Caco-2 (cell line): ENCODE data around the gene TERB1. TPM values are rescaled to one million over a fixed set of nuclear protein-coding genes. Genes with fewer than 3 reads are reported as not detected.

Experiments used
- BruUV-seq: library from RNA; stranded (reverse); fragments of 400-500 nt; replicated peaks from 2 replicates; lab custom pipeline; 2021; lab: Mats Ljungman, UMichigan
- CTCF ChIA-PET: fragments of 300-600 bp; sonication (Branson Sonifier 250); formaldehyde crosslinking; loops from one replicate; lab custom pipeline; 2022; ENCODE audit warnings: antibody characterized with exemption; lab: Charles Lee
- POLR2A ChIA-PET: fragments of 300-600 bp; sonication (Branson Sonifier 250); formaldehyde crosslinking; loops from one replicate; lab custom pipeline; 2022; ENCODE audit warnings: antibody characterized with exemption; lab: Charles Lee
- DNase-seq, 2 experiments: peaks; one replicate each; pipeline versions ENCODE4 v3.0.0 to v3.0.0-alpha.2; 2020 to 2022
- H3K27me3 ChIP-seq: replicated peaks from 2 replicates; pipeline ENCODE4 v1.6.0; 2011; ENCODE audit warnings: low read length; ENCODE audit not compliant: control insufficient read depth, insufficient read depth
- H3K36me3 ChIP-seq: 2 replicates; pipeline ENCODE4 v1.5.1; 2011; ENCODE audit warnings: low read length; ENCODE audit not compliant: control insufficient read depth, insufficient read depth
- H3K4me1 ChIP-seq: fragments of 250-450 bp; sonication (Bioruptor Pico); 2 replicates; pipeline ENCODE4 v1.5.1; 2020; ENCODE audit warnings: mild to moderate bottlenecking
- H3K4me3 ChIP-seq: 2 replicates; pipeline ENCODE4 v1.5.1; 2011; ENCODE audit warnings: low read depth, mild to moderate bottlenecking, control low read depth, low read length
- H3K9me3 ChIP-seq: fragments of 250-450 bp; sonication (Bioruptor Pico); 2 replicates; pipeline ENCODE4 v1.5.1; 2020; ENCODE audit warnings: mild to moderate bottlenecking, moderate library complexity
- H3K27ac Mint-ChIP-seq: one replicate; pipeline ENCODE4 v1.8.0; 2022; ENCODE audit warnings: mixed read lengths; ENCODE audit not compliant: unreplicated experiment
- H3K27me3 Mint-ChIP-seq: one replicate; pipeline ENCODE4 v1.8.0; 2022; ENCODE audit warnings: mixed read lengths; ENCODE audit not compliant: insufficient read depth, unreplicated experiment
- H3K36me3 Mint-ChIP-seq: one replicate; pipeline ENCODE4 v1.8.0; 2022; ENCODE audit warnings: mild to moderate bottlenecking, mixed read lengths; ENCODE audit not compliant: insufficient read depth, unreplicated experiment
- H3K4me1 Mint-ChIP-seq: one replicate; pipeline ENCODE4 v1.8.0; 2022; ENCODE audit warnings: low read depth, mixed read lengths; ENCODE audit not compliant: unreplicated experiment
- H3K4me3 Mint-ChIP-seq: one replicate; pipeline ENCODE4 v1.8.0; 2022; ENCODE audit warnings: mild to moderate bottlenecking, moderate library complexity, mixed read lengths; ENCODE audit not compliant: unreplicated experiment
- H3K9me3 Mint-ChIP-seq: one replicate; pipeline ENCODE4 v1.8.0; 2022; ENCODE audit warnings: mixed read lengths; ENCODE audit not compliant: unreplicated experiment
- CTCF ChIP-seq, 2 experiments: fragments of 200-600 bp in 1 of 2; IDR thresholded peaks; 1 replicate in 1 of 2; 2 replicates in 1 of 2; pipeline versions ENCODE4 v1.5.1 to v1.8.0; 2011 to 2022; ENCODE audit warnings: antibody characterized with exemption in 1 of 2, control low read depth in 1 of 2, inconsistent platforms in 1 of 2, low read depth in 1 of 2, low read length in 1 of 2, mild to moderate bottlenecking in 1 of 2, moderate library complexity in 1 of 2; ENCODE audit not compliant: insufficient read depth in 1 of 2, severe bottlenecking in 1 of 2, unreplicated experiment in 1 of 2
- intact Hi-C: fragments of 100-400 bp; cut with micrococcal nuclease; formaldehyde crosslinking; loops from one replicate; pipeline ENCODE4 v1.10.0; 2022; ENCODE audit not compliant: unreplicated experiment
- total RNA-seq: library from RNA; stranded (reverse); gene quantifications from 2 replicates; pipeline ENCODE4 v1.2.3, GENCODE V29; 2022

TERB1 gene
- total RNA-seq, 1 experiment from 2014 or later: not detected

GRCh38 chr16:66731101-66731500 is 70.3 kb downstream of the TERB1 start:
- no peaks in the 10 kb centered on the region for H3K4me1 ChIP-seq
- Mint-ChIP-seq H3K4me1 (peaks cover 6% of the 10 kb centered on the region), H3K27ac (no peak overlapping the region), H3K4me3 (no peak overlapping the region), H3K27me3 (no peaks in the 10 kb centered on the region), H3K9me3 (no peaks in the 10 kb centered on the region), H3K36me3 (peaks cover 89% of the 10 kb centered on the region)
- H3K27me3 ChIP-seq: no peaks in the 10 kb centered on the region
- POLR2A ChIA-PET: no interaction called here
- TF ChIP-seq CTCF (IDR thresholded peaks at IDR 0.05; ENCODE audit: insufficient read depth in 1 of 2, low read depth in 1 of 2, low read length in 1 of 2, severe bottlenecking in 1 of 2, unreplicated experiment in 1 of 2): no peak
- DNase-seq: no peak
- H3K4me3 ChIP-seq: no peak overlapping the region
- CTCF ChIA-PET: no interaction called here
- H3K9me3 ChIP-seq: no peaks in the 10 kb centered on the region
- BruUV-seq: TSS peak; percentile 16
- intact Hi-C loops: no loop called here
- H3K36me3 ChIP-seq: peaks cover 21% of the 10 kb centered on the region

GRCh38 chr16:66728804-66729203 is 72.6 kb downstream of the TERB1 start:
- Histone ChIP-seq H3K27me3 (no peaks in the 10 kb centered on the region), H3K36me3 (peaks cover 18% of the 10 kb centered on the region), H3K4me1 (no peaks in the 10 kb centered on the region), H3K9me3 (no peaks in the 10 kb centered on the region), H3K4me3 (no peak overlapping the region)
- peaks cover 89% of the 10 kb centered on the region for H3K36me3 Mint-ChIP-seq
- H3K9me3 Mint-ChIP-seq: no peaks in the 10 kb centered on the region
- POLR2A ChIA-PET: no interaction called here
- no peak for DNase-seq
- CTCF ChIA-PET: interaction anchor here (0.6 to 1.1 kb wide), 3 partner anchors 12 to 33 kb away, joined by 3 read pairs; no protein-coding TSS in a partner anchor
- peaks cover 6% of the 10 kb centered on the region for H3K4me1 Mint-ChIP-seq
- TF ChIP-seq CTCF (IDR thresholded peaks at IDR 0.05; ENCODE audit: insufficient read depth in 1 of 2, low read depth in 1 of 2, low read length in 1 of 2, severe bottlenecking in 1 of 2, unreplicated experiment in 1 of 2): no peak
- BruUV-seq: no TSS peak
- no peak overlapping the region for H3K4me3 Mint-ChIP-seq
- intact Hi-C loops: loop anchor here (1.0 to 10.0 kb wide), 2 partner anchors 12 to 146 kb away; no protein-coding TSS in a partner anchor
- no peaks in the 10 kb centered on the region for H3K27me3 Mint-ChIP-seq
- no peak overlapping the region for H3K27ac Mint-ChIP-seq

GRCh38 chr16:66728117-66728787 is 73.1 kb downstream of the TERB1 start:
- CTCF ChIA-PET: interaction anchor here (0.6 to 0.9 kb wide), 3 partner anchors 11 to 139 kb away, joined by 3 read pairs; no protein-coding TSS in a partner anchor
- Histone ChIP-seq H3K36me3 (peaks cover 19% of the 10 kb centered on the region), H3K4me3 (no peak overlapping the region), H3K9me3 (no peaks in the 10 kb centered on the region), H3K27me3 (no peaks in the 10 kb centered on the region), H3K4me1 (no peaks in the 10 kb centered on the region)
- H3K27ac Mint-ChIP-seq: no peak overlapping the region
- peak in 1 of 2 experiments; percentile 35 for DNase-seq
- no peaks in the 10 kb centered on the region for H3K9me3 Mint-ChIP-seq
- BruUV-seq: no TSS peak
- H3K4me3 Mint-ChIP-seq: no peak overlapping the region
- peak; percentile 47 to 67 for TF ChIP-seq CTCF (IDR thresholded peaks at IDR 0.05; ENCODE audit: insufficient read depth in 1 of 2, low read depth in 1 of 2, low read length in 1 of 2, severe bottlenecking in 1 of 2, unreplicated experiment in 1 of 2)
- H3K27me3 Mint-ChIP-seq: no peaks in the 10 kb centered on the region
- H3K4me1 Mint-ChIP-seq: peaks cover 6% of the 10 kb centered on the region
- intact Hi-C loops: loop anchor here (1.0 to 10.0 kb wide), 2 partner anchors 11 to 147 kb away; no protein-coding TSS in a partner anchor
- POLR2A ChIA-PET: no interaction called here
- peaks cover 89% of the 10 kb centered on the region for H3K36me3 Mint-ChIP-seq
